ENCODE measurements around the gene ENOX1.

DNA sequence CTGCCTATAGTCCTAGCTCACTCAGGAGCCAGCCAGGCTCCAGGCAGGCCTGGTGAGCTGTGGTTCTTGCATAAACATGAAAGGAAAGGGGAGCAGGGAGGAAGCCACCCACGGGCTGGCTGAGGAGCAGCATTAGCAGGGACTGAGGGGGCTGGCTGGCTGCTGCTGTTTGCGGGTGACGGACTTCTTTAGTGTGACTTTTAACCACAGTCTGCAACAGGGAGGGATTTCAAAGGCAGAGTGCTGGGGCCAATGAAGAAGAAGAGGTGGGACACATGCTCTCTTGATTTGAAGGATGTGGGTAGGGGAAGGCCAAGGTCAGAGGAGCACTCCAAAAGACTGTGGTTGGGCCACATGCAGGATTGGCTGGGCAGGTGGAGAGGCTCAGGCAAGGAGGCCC is 540.4 kb downstream of the ENOX1 start:
- TF ChIP-seq, protein P1, sequence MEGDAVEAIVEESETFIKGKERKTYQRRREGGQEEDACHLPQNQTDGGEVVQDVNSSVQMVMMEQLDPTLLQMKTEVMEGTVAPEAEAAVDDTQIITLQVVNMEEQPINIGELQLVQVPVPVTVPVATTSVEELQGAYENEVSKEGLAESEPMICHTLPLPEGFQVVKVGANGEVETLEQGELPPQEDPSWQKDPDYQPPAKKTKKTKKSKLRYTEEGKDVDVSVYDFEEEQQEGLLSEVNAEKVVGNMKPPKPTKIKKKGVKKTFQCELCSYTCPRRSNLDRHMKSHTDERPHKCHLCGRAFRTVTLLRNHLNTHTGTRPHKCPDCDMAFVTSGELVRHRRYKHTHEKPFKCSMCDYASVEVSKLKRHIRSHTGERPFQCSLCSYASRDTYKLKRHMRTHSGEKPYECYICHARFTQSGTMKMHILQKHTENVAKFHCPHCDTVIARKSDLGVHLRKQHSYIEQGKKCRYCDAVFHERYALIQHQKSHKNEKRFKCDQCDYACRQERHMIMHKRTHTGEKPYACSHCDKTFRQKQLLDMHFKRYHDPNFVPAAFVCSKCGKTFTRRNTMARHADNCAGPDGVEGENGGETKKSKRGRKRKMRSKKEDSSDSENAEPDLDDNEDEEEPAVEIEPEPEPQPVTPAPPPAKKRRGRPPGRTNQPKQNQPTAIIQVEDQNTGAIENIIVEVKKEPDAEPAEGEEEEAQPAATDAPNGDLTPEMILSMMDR (IDR thresholded peaks at IDR 0.05) = no peak
- no peak for TF ChIP-seq POLR2A (IDR thresholded peaks at IDR 0.05)
